GM19328 (cell line): ENCODE results near the gene ZBED6.

Experiments used
- ATAC-seq: cut with Tn5 transposase; IDR thresholded peaks from one replicate; pipeline ENCODE4 v1.9.1; 2021; ENCODE audit warnings: mild to moderate bottlenecking, moderate library complexity; ENCODE audit not compliant: unreplicated experiment

ZBED6 gene

DNA sequence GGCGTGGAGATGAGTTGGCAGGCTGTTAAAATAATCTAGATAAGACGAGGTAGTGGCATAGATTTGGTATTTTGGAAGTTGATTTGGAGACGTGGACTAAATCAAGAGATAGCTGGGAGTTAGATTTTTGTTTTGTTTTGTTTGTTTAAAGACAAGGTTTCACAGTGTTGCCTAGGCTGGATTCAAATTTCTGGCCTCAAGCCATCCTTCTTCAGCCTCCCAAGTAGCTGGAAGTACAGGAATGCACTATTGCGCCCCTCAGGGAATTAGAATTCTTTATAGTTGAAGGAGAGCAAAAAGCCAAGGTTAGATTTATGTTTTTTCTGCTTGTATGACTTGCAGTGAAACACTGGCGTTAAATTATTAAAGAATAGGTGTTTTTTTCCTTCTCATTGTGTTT, 43.7 kb downstream of the ZBED6 start:
- ATAC-seq: no peak

DNA sequence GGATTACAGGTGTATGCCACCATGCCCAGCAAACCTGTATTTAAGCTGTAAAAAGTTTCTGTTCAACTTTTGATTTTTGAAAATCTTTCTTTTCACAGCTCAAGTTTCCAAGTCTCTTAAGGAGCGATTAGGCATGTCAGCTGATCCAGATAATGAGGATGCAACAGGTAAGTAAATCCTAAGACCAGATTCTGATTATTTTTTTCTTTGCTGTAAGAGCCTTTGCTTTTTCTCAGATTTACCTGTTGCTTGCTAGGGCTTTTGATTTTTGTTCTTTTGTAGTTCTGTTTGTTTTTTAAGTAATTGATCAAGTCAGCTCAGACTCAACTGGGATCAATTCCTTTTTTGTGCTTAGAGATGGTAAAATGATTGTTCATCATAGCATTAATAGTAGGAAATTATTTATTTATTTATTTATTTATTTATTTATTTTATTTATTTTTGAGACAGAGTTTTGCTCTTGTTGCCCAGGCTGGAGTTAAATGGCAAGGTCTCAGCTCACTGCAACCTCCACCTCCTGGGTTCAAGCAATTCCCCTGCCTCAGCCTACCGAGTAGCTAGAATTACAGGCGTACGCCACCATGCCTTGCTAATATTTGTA, 44.9 kb downstream of the ZBED6 start:
- ATAC-seq: no peak

DNA sequence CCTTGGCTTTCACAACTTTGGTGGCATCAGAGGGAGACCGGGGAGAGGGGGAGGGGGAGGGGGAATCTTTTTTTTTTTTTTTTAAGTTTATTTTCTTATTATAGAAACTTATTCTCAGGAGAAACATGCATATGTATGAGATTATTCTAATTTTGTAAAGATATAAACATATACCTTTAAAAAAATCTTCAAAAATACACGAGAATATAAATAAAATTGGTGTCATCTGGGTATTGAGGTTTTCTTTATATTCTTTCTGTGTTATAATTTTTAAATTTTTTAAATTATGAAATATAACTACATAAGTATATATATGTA, 47.1 kb downstream of the ZBED6 start:
- no peak for ATAC-seq

DNA sequence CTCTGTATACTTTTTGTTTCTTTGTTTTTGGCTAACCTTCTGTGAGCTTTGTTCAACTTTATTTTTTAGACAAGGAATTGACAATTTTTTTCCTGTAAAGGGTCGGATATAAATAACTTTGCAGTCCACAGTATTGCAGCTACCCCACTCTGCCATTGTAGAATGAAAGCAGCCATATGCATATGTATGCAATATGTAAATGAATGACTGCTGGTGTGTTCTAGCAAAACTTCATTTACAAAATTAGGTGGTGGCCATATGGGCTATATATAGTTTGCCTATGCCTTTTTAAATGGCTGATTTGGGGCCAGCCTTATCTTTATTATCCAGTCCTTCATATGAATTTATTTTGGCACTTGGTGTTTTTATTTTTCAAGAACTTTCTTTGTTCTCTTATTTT, 48.0 kb downstream of the ZBED6 start:
- ATAC-seq: no peak
